Cerebellar nuclear complex (tissue), 1 donor: ENCODE results near the gene PAIP2.
"Not testable (repeated sequence)": the region's sequence is repeated elsewhere in the genome, so short reads cannot be mapped to it uniquely, and the experiment has no call there.

Experiments
- DNase-seq, 2 experiments: peaks; one replicate each; lab custom pipeline; 2025; lab: John Stamatoyannopoulos, UW

Gene PAIP2

GRCh38 chr5:139378101-139378825 is 36.6 kb downstream of the PAIP2 start:
- DNase-seq, result no peak

GRCh38 chr5:139378941-139379361 is 37.3 kb downstream of the PAIP2 start:
- DNase-seq, result no peak

- DNase-seq, result no peak
These were observed 38.2 kb downstream of the PAIP2 start for GRCh38 chr5:139379626-139380449.

GRCh38 chr5:139381837-139382761 is 40.4 kb downstream of the PAIP2 start:
- DNase-seq, result no peak

GRCh38 chr5:139382807-139383206 is 41.2 kb downstream of the PAIP2 start:
- no peak for DNase-seq

GRCh38 chr5:139383275-139383992 is 41.8 kb downstream of the PAIP2 start, which contains the start of gene SLC23A1:
Gene SLC23A1 (minus strand): TSS chr5:139383297. CDS start chr5:139383253, 44 bp downstream.
- DNase-seq, result no peak

GRCh38 chr5:139383993-139384590 is 42.4 kb downstream of the PAIP2 start:
- no peak for DNase-seq

- DNase-seq, result no peak
These were observed 43.0 kb downstream of the PAIP2 start for GRCh38 chr5:139384591-139385051.

- no peak for DNase-seq
These were observed 43.7 kb downstream of the PAIP2 start for GRCh38 chr5:139385061-139386049.

- DNase-seq, result no peak
These were observed 44.4 kb downstream of the PAIP2 start for GRCh38 chr5:139386050-139386438.

- not testable (repeated sequence) for DNase-seq
These were observed 45.3 kb downstream of the PAIP2 start for GRCh38 chr5:139386956-139387355.

- DNase-seq, result no peak
These were observed 46.0 kb downstream of the PAIP2 start for GRCh38 chr5:139387611-139388197.

GRCh38 chr5:139388198-139388821 is 46.7 kb downstream of the PAIP2 start:
- DNase-seq, result no peak

- no peak for DNase-seq
These were observed 48.3 kb downstream of the PAIP2 start, which contains the start of gene MZB1 for GRCh38 chr5:139389701-139390638. Gene MZB1 (minus strand): TSS chr5:139389913. CDS start chr5:139389856, 57 bp downstream.

GRCh38 chr5:139390639-139391569 is 49.2 kb downstream of the PAIP2 start:
- DNase-seq, result no peak
